ENCODE data around the gene RAB44. TPM values are rescaled to one million over a fixed set of nuclear protein-coding genes. Genes with fewer than 3 reads are reported as not detected.

Gene RAB44
- total RNA-seq = under 0.01 TPM in 1 of 2 replicates, not detected in the other

GRCh38 chr6:36697481-36697903 lies at the start of gene RAB44:
RAB44 (plus strand) TSS chr6:36697826; CDS start chr6:36704236, 6,410 bp downstream.

GRCh38 chr6:36678488-36679042 lies 19.1 kb upstream of the RAB44 start, which contains the start of gene CDKN1A:
CDKN1A (plus strand) TSS chr6:36678714; CDS start chr6:36684102, 5,388 bp downstream.

Other genes starting within 250 kb of the RAB44 start
- 13.2 and 19.0 TPM in 2 replicates for gene STK38, start 150.3 kb upstream of the RAB44 start, total RNA-seq
- 181 and 204 TPM in 2 replicates for gene SRSF3, start 103.5 kb upstream of the RAB44 start, total RNA-seq
- gene CDKN1A, start 19.1 kb upstream of the RAB44 start, total RNA-seq = 162 and 268 TPM in 2 replicates
- 0.31 and 0.40 TPM in 2 replicates for gene CPNE5, start 141.6 kb downstream of the RAB44 start, total RNA-seq
- 20.7 and 29.1 TPM in 2 replicates for gene PPIL1, start 177.0 kb downstream of the RAB44 start, total RNA-seq
- 37.8 and 43.8 TPM in 2 replicates for gene C6orf89, start 188.1 kb downstream of the RAB44 start, total RNA-seq

Measured in aortic smooth muscle cell (primary cell).